ENCODE data around the gene TMEM30A. TPM values are rescaled to one million over a fixed set of nuclear protein-coding genes. Genes with fewer than 3 reads are reported as not detected.

Gene TMEM30A
- polyA plus RNA-seq, 1 experiment = 75.0 TPM

- H3K27ac ChIP-seq (ENCODE audit: low read depth, low read length) = no peak overlapping the region
- no peaks in the 10 kb centered on the region for H3K9me3 ChIP-seq (ENCODE audit: control insufficient read depth, insufficient read depth, low read length)
- DNase-seq (ENCODE audit: low read depth, low spot score) = no peak
- TF ChIP-seq, protein P1, sequence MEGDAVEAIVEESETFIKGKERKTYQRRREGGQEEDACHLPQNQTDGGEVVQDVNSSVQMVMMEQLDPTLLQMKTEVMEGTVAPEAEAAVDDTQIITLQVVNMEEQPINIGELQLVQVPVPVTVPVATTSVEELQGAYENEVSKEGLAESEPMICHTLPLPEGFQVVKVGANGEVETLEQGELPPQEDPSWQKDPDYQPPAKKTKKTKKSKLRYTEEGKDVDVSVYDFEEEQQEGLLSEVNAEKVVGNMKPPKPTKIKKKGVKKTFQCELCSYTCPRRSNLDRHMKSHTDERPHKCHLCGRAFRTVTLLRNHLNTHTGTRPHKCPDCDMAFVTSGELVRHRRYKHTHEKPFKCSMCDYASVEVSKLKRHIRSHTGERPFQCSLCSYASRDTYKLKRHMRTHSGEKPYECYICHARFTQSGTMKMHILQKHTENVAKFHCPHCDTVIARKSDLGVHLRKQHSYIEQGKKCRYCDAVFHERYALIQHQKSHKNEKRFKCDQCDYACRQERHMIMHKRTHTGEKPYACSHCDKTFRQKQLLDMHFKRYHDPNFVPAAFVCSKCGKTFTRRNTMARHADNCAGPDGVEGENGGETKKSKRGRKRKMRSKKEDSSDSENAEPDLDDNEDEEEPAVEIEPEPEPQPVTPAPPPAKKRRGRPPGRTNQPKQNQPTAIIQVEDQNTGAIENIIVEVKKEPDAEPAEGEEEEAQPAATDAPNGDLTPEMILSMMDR (IDR thresholded peaks at IDR 0.05; ENCODE audit: low read depth, low read length) = no peak
- no peaks in the 10 kb centered on the region for H3K27me3 ChIP-seq (ENCODE audit: control insufficient read depth, insufficient read depth, low read length)
- CTCF ChIA-PET = interaction anchor here (0.6 kb wide), 1 partner anchor 23 kb away, joined by 3 read pairs; no protein-coding TSS in a partner anchor
- no peak overlapping the region for H3K4me3 ChIP-seq (ENCODE audit: low read depth, low read length)
- POLR2A ChIA-PET = no interaction called here
Measured at GRCh38 chr6:75290136-75290945, 5.7 kb upstream of the TMEM30A start.

DNA sequence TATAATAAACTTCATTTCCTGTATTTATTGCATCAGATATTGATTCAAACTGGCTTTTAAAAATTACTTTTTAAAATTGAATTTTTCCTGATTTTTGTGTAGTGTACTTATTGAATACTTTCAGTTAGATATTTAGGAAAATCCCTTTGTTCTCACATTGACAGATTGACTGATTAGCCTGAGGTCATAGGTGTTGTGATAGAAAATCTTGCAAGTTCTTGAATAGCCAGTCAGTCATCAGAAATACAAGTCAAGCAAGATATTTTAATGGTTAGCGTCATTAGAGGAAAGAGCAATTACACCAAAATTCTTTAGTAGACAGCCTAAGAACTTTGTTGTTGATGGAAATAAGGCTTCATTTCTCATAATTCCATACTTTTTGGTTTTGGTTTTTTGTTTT, 3.4 kb upstream of the TMEM30A start:
- Histone ChIP-seq H3K9me3 (ENCODE audit: control insufficient read depth, insufficient read depth, low read length) (no peaks in the 10 kb centered on the region; the same call in 1 of the 2 replicates), H3K27ac (ENCODE audit: low read depth, low read length) (no peak overlapping the region), H3K27me3 (ENCODE audit: control insufficient read depth, insufficient read depth, low read length) (no peaks in the 10 kb centered on the region), H3K4me3 (ENCODE audit: low read depth, low read length) (no peak overlapping the region)
- CTCF ChIA-PET = no interaction called here
- DNase-seq (ENCODE audit: low read depth, low spot score) = no peak
- POLR2A ChIA-PET = no interaction called here
- TF ChIP-seq, protein P1 (IDR thresholded peaks at IDR 0.05; ENCODE audit: low read depth, low read length) = no peak

DNA sequence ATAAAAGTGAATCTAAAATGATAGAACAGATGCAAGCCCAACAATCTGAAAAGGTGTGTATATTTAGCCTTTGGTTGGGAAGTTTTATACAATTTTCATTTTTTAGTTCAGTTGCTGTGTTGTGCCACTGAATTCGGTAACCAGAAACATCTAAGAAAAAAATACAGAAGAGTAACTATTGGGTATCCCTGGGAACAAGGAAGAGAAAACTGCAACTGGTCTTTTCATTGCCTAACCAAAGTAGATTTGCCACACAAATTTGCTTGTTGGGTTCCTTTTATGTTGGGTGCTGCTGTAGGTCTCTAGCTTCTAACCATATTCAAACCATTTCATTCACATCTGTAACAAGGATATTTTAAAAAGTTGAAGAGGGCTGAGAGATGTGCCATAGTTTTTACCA, 2.8 kb upstream of the TMEM30A start:
- Histone ChIP-seq H3K27me3 (ENCODE audit: control insufficient read depth, insufficient read depth, low read length) (no peaks in the 10 kb centered on the region), H3K27ac (ENCODE audit: low read depth, low read length) (no peak overlapping the region), H3K4me3 (ENCODE audit: low read depth, low read length) (no peak overlapping the region), H3K9me3 (ENCODE audit: control insufficient read depth, insufficient read depth, low read length) (no peaks in the 10 kb centered on the region; the same call in 1 of the 2 replicates)
- TF ChIP-seq, protein P1 (IDR thresholded peaks at IDR 0.05; ENCODE audit: low read depth, low read length) = no peak
- no peak for DNase-seq (ENCODE audit: low read depth, low spot score)
- ChIA-PET CTCF (no interaction called here), POLR2A (no interaction called here)

GRCh38 chr6:75286955-75287354, 2.4 kb upstream of the TMEM30A start:
- TF ChIP-seq, protein P1 (IDR thresholded peaks at IDR 0.05; ENCODE audit: low read depth, low read length) = no peak
- no peak overlapping the region for H3K4me3 ChIP-seq (ENCODE audit: low read depth, low read length)
- ChIA-PET POLR2A (no interaction called here), CTCF (no interaction called here)
- H3K27me3 ChIP-seq (ENCODE audit: control insufficient read depth, insufficient read depth, low read length) = no peaks in the 10 kb centered on the region
- H3K9me3 ChIP-seq (ENCODE audit: control insufficient read depth, insufficient read depth, low read length) = no peaks in the 10 kb centered on the region; the same call in 1 of the 2 replicates
- DNase-seq (ENCODE audit: low read depth, low spot score) = no peak
- H3K27ac ChIP-seq (ENCODE audit: low read depth, low read length) = no peak overlapping the region

DNA sequence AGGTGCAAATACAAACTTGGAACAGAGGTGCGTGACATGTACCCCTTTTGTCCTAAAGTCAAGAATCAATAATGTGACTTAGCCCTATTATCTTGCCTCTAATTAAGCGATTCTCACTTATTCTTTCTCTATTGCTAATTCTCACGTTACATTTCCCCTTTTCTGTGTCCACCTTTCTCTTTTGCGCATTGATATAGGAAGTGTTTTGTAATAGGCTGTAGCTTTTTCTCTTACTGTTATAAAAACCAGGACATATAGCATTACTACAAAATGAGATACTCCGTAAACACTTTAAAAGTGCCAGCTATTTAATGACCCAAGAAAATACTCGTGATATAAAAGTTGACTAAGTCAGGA, 669 bp upstream of the TMEM30A start:
- no peaks in the 10 kb centered on the region; the same call in 1 of the 2 replicates for H3K9me3 ChIP-seq (ENCODE audit: control insufficient read depth, insufficient read depth, low read length)
- no peak for DNase-seq (ENCODE audit: low read depth, low spot score)
- H3K4me3 ChIP-seq (ENCODE audit: low read depth, low read length) = peak overlapping the region; percentile 96
- ChIA-PET CTCF (interaction anchor here (0.6 to 8.0 kb wide), 3 partner anchors 10 to 18 kb away, joined by 3 to 62 read pairs (median 5); no protein-coding TSS in a partner anchor), POLR2A (interaction anchor here (0.6 to 2.1 kb wide), 4 partner anchors 10 to 420 kb away, joined by 3 to 10 read pairs (median 6); partner anchors contain the start of gene FILIP1)
- peak overlapping the region; percentile 42 for H3K27ac ChIP-seq (ENCODE audit: low read depth, low read length)
- TF ChIP-seq, protein P1 (IDR thresholded peaks at IDR 0.05; ENCODE audit: low read depth, low read length) = no peak
- H3K27me3 ChIP-seq (ENCODE audit: control insufficient read depth, insufficient read depth, low read length) = no peaks in the 10 kb centered on the region
